ENCODE data around the gene CNOT10.
"Not testable (repeated sequence)": the region's sequence is repeated elsewhere in the genome, so short reads cannot be mapped to it uniquely, and the experiment has no call there.

CNOT10 gene

GRCh38 chr3:32696523-32696922 is 11.5 kb downstream of the CNOT10 start:
- no peak for DNase-seq (ENCODE audit: low spot score)

- DNase-seq (ENCODE audit: low spot score): no peak
These were observed 13.5 kb downstream of the CNOT10 start for GRCh38 chr3:32698506-32698905.

GRCh38 chr3:32699429-32699828 is 14.4 kb downstream of the CNOT10 start:
- DNase-seq (ENCODE audit: low spot score): no peak

GRCh38 chr3:32700244-32700643 is 15.3 kb downstream of the CNOT10 start:
- no peak for DNase-seq (ENCODE audit: low spot score)

GRCh38 chr3:32703491-32703972 is 18.5 kb downstream of the CNOT10 start:
- no peak for DNase-seq (ENCODE audit: low spot score)

- no peak for DNase-seq (ENCODE audit: low spot score)
These were observed 20.2 kb downstream of the CNOT10 start for GRCh38 chr3:32705232-32705631.

GRCh38 chr3:32706348-32707025 is 21.5 kb downstream of the CNOT10 start:
- no peak for DNase-seq (ENCODE audit: low spot score)

- DNase-seq (ENCODE audit: low spot score): no peak
These were observed 22.0 kb downstream of the CNOT10 start for GRCh38 chr3:32707026-32707370.

GRCh38 chr3:32708672-32709283 is 23.8 kb downstream of the CNOT10 start:
- no peak for DNase-seq (ENCODE audit: low spot score)

GRCh38 chr3:32709346-32709745 is 24.4 kb downstream of the CNOT10 start:
- DNase-seq (ENCODE audit: low spot score): no peak

GRCh38 chr3:32712506-32713055 is 27.6 kb downstream of the CNOT10 start:
- no peak for DNase-seq (ENCODE audit: low spot score)

- no peak for DNase-seq (ENCODE audit: low spot score)
These were observed 28.2 kb downstream of the CNOT10 start for GRCh38 chr3:32713181-32713580.

GRCh38 chr3:32719335-32719734 is 34.3 kb downstream of the CNOT10 start:
- no peak for DNase-seq (ENCODE audit: low spot score)

GRCh38 chr3:32719931-32720330 is 34.9 kb downstream of the CNOT10 start:
- no peak for DNase-seq (ENCODE audit: low spot score)

GRCh38 chr3:32725721-32726120 is 40.7 kb downstream of the CNOT10 start:
- no peak for DNase-seq (ENCODE audit: low spot score)

GRCh38 chr3:32733631-32734229 is 48.7 kb downstream of the CNOT10 start:
- DNase-seq (ENCODE audit: low spot score): no peak

- no peak for DNase-seq (ENCODE audit: low spot score)
These were observed 49.8 kb downstream of the CNOT10 start for GRCh38 chr3:32734756-32735155.

- DNase-seq (ENCODE audit: low spot score): not testable (repeated sequence)
These were observed 58.5 kb downstream of the CNOT10 start for GRCh38 chr3:32743470-32743869.

GRCh38 chr3:32743934-32744333 is 58.9 kb downstream of the CNOT10 start:
- no peak for DNase-seq (ENCODE audit: low spot score)

- no peak for DNase-seq (ENCODE audit: low spot score)
These were observed 66.4 kb downstream of the CNOT10 start for GRCh38 chr3:32751377-32751776.

- DNase-seq (ENCODE audit: low spot score): no peak
These were observed 70.8 kb downstream of the CNOT10 start for GRCh38 chr3:32755761-32756160.

GRCh38 chr3:32757618-32758374 is 72.8 kb downstream of the CNOT10 start:
- no peak for DNase-seq (ENCODE audit: low spot score)

GRCh38 chr3:32758375-32758753 is 73.4 kb downstream of the CNOT10 start:
- no peak for DNase-seq (ENCODE audit: low spot score)

Data from CD4-positive, alpha-beta T cell treated with Interleukin-6 at 100 ng/mL for 8 hours (primary cell).